WTC11 (cell line): ENCODE data around the gene SPRED1. TPM values are rescaled to one million over a fixed set of nuclear protein-coding genes. Genes with fewer than 3 reads are reported as not detected.

Experiments used
- ATAC-seq: fragments of 200-7000 bp; cut with Tn5 transposase; 2 replicates; pipeline ENCODE4 v1.10.0; 2021; ENCODE audit warnings: mild to moderate bottlenecking, moderate library complexity
- CTCF ChIA-PET: fragments of 300-600 bp; sonication (Branson Sonifier 250); formaldehyde crosslinking; loops from one replicate; lab custom pipeline; 2021; ENCODE audit warnings: antibody characterized with exemption; lab: Charles Lee
- POLR2A ChIA-PET: fragments of 350-600 bp; sonication (Branson Sonifier 250); formaldehyde crosslinking; loops from one replicate; lab custom pipeline; 2021; ENCODE audit warnings: antibody characterized with exemption; lab: Charles Lee
- DNase-seq: peaks from one replicate; pipeline ENCODE4 v3.0.0; 2021; ENCODE audit warnings: low spot score
- H3K27ac Mint-ChIP-seq: 2 replicates; pipeline ENCODE4 v1.8.0; 2021; ENCODE audit warnings: mixed read lengths
- H3K27me3 Mint-ChIP-seq: 2 replicates; pipeline ENCODE4 v1.8.0; 2021; ENCODE audit warnings: low read depth, mild to moderate bottlenecking, moderate library complexity, mixed read lengths
- H3K36me3 Mint-ChIP-seq: 2 replicates; pipeline ENCODE4 v1.8.0; 2021; ENCODE audit warnings: mixed read lengths
- H3K4me1 Mint-ChIP-seq: 2 replicates; pipeline ENCODE4 v1.8.0; 2022; ENCODE audit warnings: mixed read lengths
- H3K4me3 Mint-ChIP-seq: 2 replicates; pipeline ENCODE4 v1.8.0; 2021; ENCODE audit warnings: mild to moderate bottlenecking, moderate library complexity, mixed read lengths
- H3K9me3 Mint-ChIP-seq: 2 replicates; pipeline ENCODE4 v1.8.0; 2021; ENCODE audit warnings: mixed read lengths
- ATF2 ChIP-seq: sonication (generic); formaldehyde crosslinking; IDR thresholded peaks from 2 replicates; pipeline ENCODE4 v1.8.1; 2022; ENCODE audit warnings: low read depth, missing genetic modification reagents, borderline replicate concordance
- ATF6 ChIP-seq: sonication (generic); formaldehyde crosslinking; IDR thresholded peaks from 2 replicates; pipeline ENCODE4 v1.8.1; 2023; ENCODE audit warnings: mild to moderate bottlenecking, missing genetic modification reagents
- CDX4 ChIP-seq: fragments of 250-450 bp; sonication (Bioruptor Pico); IDR thresholded peaks from 2 replicates; pipeline ENCODE4 v1.9.0; 2021; ENCODE audit warnings: moderate library complexity, mild to moderate bottlenecking, inconsistent platforms, borderline replicate concordance
- CREM ChIP-seq: sonication (generic); formaldehyde crosslinking; IDR thresholded peaks from 2 replicates; pipeline ENCODE4 v1.8.1; 2022; ENCODE audit warnings: mild to moderate bottlenecking, missing genetic modification reagents, moderate library complexity
- E2F1 ChIP-seq: sonication (generic); formaldehyde crosslinking; IDR thresholded peaks from 2 replicates; pipeline ENCODE4 v1.8.0; 2022; ENCODE audit warnings: mild to moderate bottlenecking, missing genetic modification reagents
- JUN ChIP-seq: sonication (generic); formaldehyde crosslinking; IDR thresholded peaks from 2 replicates; pipeline ENCODE4 v1.8.0; 2023; ENCODE audit warnings: mild to moderate bottlenecking, missing genetic modification reagents
- MXD4 ChIP-seq: fragments of 250-450 bp; sonication (Bioruptor Pico); IDR thresholded peaks from 2 replicates; pipeline ENCODE4 v1.8.0; 2021; ENCODE audit warnings: mild to moderate bottlenecking, moderate library complexity, borderline replicate concordance
- NFATC4 ChIP-seq: fragments of 250-450 bp; sonication (Bioruptor Pico); IDR thresholded peaks from 2 replicates; pipeline ENCODE4 v1.9.0; 2021; ENCODE audit warnings: mild to moderate bottlenecking
- NR2C2 ChIP-seq: sonication (generic); formaldehyde crosslinking; IDR thresholded peaks from 2 replicates; pipeline ENCODE4 v1.8.0; 2022; ENCODE audit warnings: mild to moderate bottlenecking, missing genetic modification reagents
- RELA ChIP-seq: sonication (generic); formaldehyde crosslinking; IDR thresholded peaks from 2 replicates; pipeline ENCODE4 v1.8.1; 2022; ENCODE audit warnings: missing genetic modification reagents, mild to moderate bottlenecking, borderline replicate concordance
- SMAD4 ChIP-seq: sonication (generic); formaldehyde crosslinking; IDR thresholded peaks from 2 replicates; pipeline ENCODE4 v1.8.0; 2022; ENCODE audit warnings: mild to moderate bottlenecking, missing genetic modification reagents
- STAT6 ChIP-seq: sonication (generic); formaldehyde crosslinking; conservative IDR thresholded peaks from 2 replicates; pipeline ENCODE4 v1.8.1; 2023; ENCODE audit warnings: mild to moderate bottlenecking, low read depth, missing genetic modification reagents, moderate library complexity
- ZNF138 ChIP-seq: sonication (generic); formaldehyde crosslinking; conservative IDR thresholded peaks from 2 replicates; pipeline ENCODE4 v1.8.1; 2022; ENCODE audit warnings: mild to moderate bottlenecking, moderate library complexity, missing genetic modification reagents
- ZNF416 ChIP-seq: fragments of 250-450 bp; sonication (Bioruptor Pico); IDR thresholded peaks from 2 replicates; pipeline ENCODE4 v1.9.0; 2021; ENCODE audit warnings: mild to moderate bottlenecking, inconsistent platforms
- ZNF532 ChIP-seq: fragments of 250-450 bp; sonication (Bioruptor Pico); IDR thresholded peaks from 2 replicates; pipeline ENCODE4 v1.9.0; 2021; ENCODE audit warnings: mild to moderate bottlenecking, borderline replicate concordance
- total RNA-seq: library from RNA; stranded (reverse); gene quantifications from 3 replicates; pipeline ENCODE4 v1.2.3, GENCODE V29; 2021

SPRED1 gene
- total RNA-seq, 1 experiment from 2014 or later = 35.9 TPM

GRCh38 chr15:38205526-38206272 is 46.9 kb upstream of the SPRED1 start (continued):
- TF ChIP-seq E2F1 (CRISPR knock-in tag) (no peak), NR2C2 (CRISPR knock-in tag) (no peak), JUN (CRISPR knock-in tag) (no peak), SMAD4 (CRISPR knock-in tag) (no peak)
- TF ChIP-seq, all 79 proteins: peak for 0

- H3K4me3 Mint-ChIP-seq = no peak overlapping the region
- TF ChIP-seq ZNF416 (CRISPR knock-in tag) = no peak
- no peak for TF ChIP-seq RELA
- no peak for TF ChIP-seq ATF2 (CRISPR knock-in tag)
- no peak for TF ChIP-seq CREM
- TF ChIP-seq ZNF532 = no peak
- TF ChIP-seq MXD4 = no peak
- no peak for TF ChIP-seq CDX4 (CRISPR knock-in tag)
- TF ChIP-seq ZNF138 (CRISPR knock-in tag) = no peak
- no peak for TF ChIP-seq NFATC4
- TF ChIP-seq STAT6 (CRISPR knock-in tag) = no peak
- no peak for TF ChIP-seq ATF6 (CRISPR knock-in tag)
- no peaks in the 10 kb centered on the region; the same call in 1 of the 2 replicates for H3K27me3 Mint-ChIP-seq
- DNase-seq (no peak), ATAC-seq (no peak)
- POLR2A ChIA-PET = no interaction called here
- no peak overlapping the region for H3K27ac Mint-ChIP-seq
- H3K4me1 Mint-ChIP-seq = peaks cover 20% of the 10 kb centered on the region
- peaks cover 8% of the 10 kb centered on the region for H3K9me3 Mint-ChIP-seq
- H3K36me3 Mint-ChIP-seq = no peaks in the 10 kb centered on the region
- CTCF ChIA-PET = no interaction called here
Measured at GRCh38 chr15:38207621-38208020, 45.0 kb upstream of the SPRED1 start.
